Measurements from ENCODE around the gene TFEB.

The TFEB gene

DNA sequence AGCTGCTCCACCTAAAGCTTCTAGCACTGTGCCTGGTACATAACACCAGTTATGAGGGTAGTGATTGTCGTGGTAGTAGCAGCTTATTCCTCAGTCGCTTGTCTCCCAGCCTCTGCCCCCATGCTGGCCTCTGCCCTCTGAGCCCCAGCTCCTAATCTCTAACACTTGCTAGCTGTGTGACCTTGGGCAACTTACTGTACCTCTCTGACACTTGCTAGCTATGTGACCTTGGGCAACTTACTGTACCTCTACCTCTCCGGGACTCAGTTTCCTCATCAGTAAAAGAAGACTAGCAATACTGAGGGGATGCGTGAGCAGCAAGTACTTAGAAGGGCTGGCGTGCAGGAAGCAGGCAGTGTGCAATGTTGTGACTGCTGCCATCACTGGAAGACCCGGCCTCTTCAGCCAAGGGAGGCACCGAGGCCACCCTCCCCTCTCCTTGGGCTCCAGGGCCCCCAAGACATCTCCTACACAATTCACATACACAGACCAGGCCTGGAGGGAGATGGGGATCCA, 87.3 kb downstream of the TFEB start:
- DNase-seq = no peak

DNA sequence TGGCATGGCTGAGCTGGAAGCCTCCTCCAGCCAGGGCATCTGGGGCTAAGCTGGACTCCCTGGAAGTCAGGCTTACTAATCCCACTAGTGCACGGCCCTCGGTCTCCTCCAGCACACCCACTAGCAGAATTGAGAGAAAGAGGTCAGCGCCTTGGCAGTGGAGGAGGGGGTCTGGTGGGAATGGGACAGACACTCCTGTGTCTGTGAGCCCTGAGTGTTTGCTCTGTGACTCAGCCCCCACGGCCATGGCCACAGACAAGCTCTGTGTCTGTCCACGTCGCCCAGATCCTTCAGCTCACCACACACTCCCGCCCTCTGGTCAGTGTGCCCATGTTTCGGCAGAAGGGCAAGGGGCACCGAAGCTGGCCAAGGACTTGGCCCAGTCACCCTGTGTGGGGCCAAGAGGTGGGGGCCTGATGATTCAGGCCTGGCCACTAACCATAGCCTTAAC, 88.3 kb downstream of the TFEB start:
- no peak for DNase-seq

DNA sequence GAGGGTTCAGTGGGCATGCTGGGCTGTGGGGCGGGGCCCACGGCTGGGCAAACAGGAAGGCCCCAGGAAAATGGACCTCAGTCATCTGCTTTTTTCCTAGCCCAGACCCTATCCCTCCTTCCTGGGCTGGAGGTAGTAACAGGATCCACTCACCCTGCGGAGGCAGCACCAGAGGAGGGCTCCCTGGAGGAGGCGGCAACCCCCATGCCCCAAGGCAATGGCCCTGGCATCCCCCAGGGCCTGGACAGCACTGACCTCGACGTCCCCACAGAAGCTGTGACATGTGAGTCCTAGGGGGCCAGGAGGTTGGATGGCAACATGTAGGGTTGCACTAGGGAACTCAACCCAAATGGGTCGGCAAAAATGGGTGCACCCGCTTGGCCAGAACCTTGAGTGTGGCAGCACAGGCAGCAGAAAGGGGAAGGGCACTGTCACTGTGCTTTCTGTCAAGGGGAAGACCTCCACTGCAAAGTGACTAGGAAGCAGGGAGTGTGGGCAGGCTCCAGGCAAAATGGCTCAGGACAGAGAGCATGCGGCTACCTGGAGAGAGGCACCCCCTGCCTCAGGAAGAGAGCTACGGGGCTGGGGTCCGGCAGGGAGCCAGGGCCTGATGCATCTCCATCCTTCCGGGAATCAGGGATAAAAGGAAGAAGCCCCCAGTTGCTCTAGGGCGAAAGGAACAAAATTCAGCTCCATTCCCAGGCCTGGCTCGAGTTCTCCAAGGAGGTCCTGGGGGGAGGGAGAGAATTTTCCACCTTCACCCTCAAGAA, 89.2 kb downstream of the TFEB start:
- no peak for DNase-seq

DNA sequence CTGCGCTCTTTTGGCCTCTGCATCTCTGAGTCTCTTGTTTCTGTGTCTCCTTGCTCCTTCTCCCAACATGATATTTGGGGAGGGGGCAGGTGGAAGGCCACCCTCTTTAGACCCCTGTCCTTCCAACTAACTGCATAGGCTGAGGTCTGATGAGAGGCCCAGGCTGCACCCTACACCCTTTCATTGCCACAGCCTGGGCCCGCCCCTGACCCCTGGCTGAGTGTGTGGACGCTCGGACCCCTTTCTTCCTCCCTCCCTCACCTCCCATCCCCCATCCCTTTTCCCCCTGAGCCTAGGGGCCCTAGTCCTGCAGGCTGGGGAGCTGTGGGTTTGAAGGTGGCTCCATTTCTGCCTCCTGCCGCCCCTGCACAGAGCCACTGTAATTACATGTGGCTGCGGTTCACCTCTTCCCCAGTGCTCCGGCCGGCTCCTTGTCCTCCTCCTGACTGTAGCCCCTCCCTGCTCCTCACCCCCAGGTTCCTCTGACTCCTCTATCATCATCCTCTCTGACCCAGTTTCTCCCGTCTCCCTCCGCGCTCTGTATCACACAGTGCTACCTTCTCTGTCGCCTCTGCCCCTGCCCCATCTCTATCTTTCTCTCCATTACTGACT, 90.3 kb downstream of the TFEB start:
- DNase-seq = no peak

DNA sequence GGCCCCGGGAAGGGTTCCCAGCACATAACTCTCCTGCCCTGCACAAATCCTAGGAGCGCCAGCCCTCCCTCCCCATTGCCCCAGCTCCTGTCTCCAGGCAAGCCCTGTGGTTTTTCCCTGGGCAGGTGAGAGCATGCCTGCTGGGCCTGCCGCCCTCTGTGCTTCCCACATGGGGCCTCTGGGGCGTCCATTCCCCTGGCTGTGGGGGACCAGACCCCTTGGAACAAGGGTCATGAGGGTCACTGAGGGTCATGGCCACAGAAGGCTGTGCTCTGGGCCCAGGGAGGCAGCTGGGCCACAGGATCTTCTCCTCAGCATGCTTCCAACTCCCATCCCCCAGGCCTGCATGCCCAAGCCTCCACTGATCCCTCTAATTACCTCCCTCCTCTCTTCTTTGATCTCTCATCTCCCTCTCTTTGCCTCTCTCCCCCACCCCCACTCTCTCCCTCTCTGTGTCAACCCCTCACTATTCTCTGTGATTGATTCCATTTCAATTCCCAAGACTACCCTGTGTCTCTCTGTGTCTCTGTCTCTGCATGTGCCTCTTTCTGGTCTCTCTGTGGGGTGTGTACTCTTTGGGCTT, 91.0 kb downstream of the TFEB start:
- no peak for DNase-seq

DNA sequence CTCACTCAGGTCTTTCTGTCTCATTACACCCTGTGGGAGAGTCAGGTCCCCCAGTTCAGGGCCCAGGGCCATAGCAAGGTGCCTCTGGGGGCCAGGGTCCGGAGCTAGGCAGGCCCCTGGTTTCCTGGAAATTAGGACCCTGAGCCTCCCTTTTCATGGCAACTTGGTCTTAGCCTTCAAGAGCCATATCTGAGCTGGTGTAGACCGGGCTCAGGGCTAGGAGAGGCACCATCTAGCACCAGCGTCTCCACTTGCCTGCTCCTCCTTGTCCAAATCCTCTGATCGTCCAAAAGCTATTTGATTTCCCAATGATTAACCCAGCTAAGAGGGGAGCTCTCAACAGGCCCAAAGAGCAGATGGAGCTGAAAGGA, 91.5 kb downstream of the TFEB start:
- no peak for DNase-seq

DNA sequence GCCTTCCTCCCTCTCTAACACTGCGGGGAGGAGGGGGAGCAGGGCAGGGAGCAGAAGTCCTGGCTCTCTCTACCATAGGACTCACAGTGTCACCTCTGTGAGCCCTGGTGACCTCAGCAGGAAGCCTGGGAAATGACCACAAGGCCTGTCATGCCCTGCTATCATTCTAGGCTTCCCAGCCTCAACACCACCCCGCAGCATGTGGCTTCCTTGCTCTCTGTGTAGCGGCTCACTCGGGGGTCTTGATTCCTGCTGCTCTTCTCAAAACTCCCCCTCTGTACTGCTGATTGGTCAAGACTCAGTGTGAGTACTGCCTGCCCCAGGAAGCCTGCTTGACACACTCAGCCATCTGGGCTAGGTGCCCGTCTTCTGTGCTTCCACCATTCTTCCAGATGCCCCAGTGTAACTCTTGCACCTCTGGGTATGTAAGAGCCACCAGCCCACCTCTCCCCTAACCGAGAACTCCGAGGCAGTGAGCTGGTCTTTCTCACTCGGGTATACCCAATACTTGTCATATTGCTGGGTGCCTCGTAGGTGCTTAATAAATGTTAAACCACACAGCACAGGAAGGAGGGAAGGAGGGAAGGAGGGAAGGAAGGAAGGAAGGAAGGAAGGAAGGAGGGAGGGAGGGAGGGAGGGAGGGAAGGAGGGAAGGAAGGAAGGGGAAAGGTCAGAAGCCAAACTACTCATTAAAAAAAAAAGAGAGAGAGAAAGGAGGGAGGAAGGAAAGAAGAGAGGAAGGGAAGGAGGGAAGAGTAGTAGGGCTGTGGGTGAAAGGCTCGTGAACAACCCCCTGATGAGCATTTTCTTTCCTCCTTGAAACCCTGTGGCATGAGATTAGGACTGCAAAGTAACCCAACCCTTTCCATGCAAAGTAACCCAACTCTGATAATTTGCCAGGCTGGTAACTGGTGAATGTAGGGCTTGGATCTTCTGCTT, 92.2 kb downstream of the TFEB start:
- DNase-seq = no peak

DNA sequence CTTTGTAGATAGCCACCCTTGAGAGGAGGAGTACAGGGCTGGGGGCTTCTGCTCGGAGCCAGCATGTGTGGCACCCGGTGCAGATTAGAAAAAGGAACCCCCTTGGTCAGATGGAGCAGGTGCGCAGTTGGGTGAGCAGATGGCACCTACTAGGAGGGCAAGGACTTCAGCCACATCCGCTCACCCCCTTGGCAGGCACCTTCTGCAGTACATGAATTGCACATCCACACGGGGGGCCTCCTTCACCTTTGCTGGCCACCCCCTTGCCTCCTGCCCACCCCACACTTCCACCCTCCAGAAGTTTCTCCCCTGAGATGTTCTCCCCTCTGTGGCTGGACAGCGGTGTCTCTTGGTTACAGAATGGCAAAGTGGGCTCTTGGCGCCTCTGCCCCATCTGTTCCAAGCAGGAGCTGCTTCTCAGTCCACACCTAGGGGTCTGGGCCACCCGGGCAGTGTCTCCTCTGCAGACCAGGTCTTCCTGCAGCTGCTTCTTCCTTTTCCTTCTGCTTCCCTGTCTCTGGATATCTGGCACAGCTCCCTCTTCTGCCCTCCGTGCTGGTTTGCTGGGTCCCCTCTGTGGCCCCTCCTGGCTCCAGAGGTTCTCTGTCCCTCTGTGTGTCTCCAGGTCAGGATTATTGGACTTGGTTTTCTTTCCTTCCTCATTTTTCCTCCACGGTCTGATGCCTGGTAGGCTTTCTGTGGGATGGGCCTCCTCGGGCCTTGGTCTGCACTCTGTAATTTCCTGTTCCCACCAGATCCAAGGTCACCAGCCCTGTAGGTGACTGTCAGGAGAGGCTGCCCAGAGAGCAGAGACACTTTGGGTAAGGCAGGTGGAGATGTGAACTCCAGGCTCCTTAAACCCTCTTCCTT, 93.1 kb downstream of the TFEB start:
- DNase-seq = no peak

DNA sequence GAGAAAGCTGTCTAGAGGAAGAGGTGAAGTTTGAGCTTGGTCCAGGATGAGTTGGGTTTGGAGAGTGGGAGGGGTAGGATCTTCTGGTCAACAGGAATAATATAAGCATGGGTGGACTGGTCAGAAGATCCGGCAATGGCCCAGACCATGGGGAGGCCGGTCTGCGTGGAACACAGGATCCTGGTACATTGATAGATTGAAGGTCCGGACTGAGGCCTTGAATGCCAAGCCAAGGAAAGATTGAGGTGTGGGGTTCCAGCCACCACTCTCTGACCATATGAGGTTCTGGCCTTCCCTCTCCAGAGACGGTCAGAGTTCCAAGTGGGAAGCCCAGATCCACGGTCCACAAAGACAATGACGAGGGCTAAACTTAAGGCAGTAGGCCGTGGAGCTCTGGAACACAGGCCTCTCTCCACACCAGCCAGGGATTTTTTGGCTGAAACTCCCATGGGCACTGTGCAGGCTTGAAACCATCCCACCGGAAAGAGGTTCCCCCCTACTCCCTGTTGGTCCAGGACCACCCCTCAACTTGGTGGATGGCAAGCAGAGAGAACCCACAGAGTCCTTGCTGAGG, 94.0 kb downstream of the TFEB start:
- DNase-seq = no peak

DNA sequence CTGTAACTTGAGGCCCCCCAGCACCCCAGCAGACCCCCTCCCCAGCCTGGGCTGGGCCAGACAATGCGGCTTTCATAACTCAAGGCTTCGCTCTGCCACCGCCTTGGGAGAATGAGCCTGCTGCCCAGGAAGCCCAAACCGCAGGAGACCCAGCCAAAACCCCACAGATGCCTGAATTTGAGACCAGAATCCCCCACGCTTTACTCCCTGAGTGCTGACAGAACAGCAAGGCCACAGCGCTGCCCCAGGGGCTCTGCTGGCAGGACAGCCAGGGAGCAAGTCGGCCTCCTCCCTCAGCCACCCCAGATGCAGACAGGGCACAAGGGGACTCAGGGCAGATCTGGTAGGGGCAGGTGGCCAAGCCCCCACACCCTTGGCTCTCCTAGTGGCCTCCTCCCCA, 95.0 kb downstream of the TFEB start:
- no peak for DNase-seq

DNA sequence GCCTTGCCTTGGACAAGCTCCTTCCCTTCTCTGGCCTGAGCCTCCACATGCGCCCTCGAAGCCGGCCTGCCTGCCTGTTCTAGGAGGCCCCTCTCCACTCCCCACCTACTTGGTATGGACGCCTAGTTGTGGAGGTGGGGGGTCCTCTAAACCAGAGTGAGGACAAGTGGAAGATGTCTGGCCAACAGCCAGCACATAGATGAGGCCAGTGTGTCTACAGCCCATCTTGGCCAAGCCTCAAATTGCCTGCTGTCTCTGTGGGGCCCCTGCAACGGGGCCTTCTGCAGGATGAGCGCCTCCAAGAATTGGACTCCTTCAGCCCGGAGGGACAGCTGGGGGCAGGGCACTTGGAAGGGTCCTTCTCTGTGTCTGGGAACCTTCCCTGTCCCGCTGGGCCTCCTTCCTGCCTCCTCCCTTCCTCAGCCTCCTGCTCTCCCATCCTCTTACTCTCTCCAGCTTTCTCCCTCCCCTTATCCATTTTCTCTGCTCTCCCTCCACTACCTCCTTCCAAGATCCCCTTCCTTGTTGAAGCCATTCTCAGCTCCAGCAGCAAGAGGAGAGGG, 95.5 kb downstream of the TFEB start:
- DNase-seq = no peak

DNA sequence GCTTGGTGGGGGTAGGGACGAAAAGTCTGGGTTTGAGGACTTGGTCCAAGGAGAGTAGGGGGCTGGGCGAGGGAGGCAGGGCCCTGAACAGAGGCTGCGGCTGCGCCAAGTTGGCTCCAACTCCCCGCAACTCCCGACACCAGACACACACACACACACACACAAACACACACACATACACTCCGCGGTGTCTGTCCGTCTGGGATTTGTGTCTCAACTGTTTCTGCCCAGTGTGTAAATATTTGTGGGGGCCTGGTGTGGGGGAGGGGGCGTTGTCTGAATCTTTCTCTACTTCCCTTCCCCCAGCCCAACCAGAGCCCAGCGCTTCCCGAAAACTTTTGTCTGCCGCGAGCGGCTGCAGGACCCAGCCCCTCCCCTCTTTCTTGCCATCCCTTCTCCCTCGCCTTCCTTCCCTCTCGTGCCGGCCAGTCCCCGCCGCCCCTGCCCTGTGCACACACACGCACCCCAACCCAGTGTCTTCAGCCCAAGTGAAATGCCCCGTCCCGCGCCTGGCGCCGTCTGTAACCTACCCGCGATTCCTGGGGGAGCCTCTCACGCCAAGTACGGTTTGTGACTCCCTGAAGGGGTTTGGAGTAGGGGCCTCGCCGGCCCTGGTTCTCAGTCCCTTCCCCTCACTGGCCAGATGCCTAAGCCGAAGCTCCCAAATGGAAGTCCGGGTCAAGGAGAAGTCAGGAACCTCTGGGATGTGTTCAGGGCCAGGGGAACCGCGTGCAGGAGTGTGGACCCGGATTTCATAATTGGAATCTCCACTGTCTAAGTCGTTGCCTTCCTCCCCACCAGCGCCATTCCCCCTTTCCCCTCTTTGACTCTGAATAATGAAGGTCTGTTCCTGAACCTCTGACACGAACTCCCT, 96.2 kb downstream of the TFEB start:
- no peak for DNase-seq

DNA sequence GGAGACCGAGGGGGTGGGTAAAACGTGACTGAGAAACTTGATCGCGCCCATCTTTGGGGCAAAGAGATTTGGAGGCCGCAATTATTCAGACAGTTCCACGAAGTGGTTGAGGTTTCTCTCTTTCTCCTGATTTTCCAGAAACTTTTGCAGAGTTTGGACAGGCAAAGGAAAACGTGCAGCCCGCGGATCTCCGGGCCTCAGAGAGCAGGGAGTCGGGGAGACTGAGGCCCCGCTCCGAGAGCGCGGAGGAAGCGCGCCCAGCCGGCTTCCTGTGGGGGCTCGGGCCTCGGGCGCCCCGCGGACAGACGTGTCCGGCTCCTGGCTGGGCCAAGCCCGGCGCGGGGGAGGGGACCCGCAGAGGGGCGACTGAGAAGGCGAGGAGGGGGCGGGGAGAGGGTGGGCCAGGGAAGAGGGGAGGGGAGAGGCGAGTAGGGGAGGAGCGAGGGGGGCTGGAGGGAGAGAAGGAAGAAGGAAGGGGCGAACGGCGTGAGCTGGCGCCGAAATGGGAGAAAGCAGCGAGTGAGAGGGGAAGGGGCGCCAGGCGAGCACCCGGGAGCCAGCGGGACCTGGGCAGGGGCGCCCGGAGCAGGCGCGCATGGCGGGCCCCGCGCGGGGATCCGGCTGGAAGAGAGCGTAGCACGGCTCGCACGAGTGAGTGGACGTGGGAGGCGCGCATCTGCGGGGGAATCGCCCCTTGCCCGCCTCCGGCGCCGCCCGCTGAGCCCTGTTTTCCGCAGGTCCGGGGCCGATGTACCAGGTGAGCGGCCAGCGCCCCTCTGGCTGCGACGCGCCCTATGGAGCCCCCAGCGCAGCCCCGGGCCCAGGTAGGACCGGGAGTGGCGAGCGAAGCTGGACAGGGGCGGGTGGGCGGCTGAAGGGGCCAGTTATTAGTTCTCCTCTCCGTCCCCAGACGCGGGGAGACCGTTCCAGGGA, 97.1 kb downstream of the TFEB start, which contains the start of gene MDFI:
MDFI (plus strand) TSS at position 467 of the 933 bp plus-strand sequence; CDS start at position 749, 282 bp downstream.
- no peak for DNase-seq

DNA sequence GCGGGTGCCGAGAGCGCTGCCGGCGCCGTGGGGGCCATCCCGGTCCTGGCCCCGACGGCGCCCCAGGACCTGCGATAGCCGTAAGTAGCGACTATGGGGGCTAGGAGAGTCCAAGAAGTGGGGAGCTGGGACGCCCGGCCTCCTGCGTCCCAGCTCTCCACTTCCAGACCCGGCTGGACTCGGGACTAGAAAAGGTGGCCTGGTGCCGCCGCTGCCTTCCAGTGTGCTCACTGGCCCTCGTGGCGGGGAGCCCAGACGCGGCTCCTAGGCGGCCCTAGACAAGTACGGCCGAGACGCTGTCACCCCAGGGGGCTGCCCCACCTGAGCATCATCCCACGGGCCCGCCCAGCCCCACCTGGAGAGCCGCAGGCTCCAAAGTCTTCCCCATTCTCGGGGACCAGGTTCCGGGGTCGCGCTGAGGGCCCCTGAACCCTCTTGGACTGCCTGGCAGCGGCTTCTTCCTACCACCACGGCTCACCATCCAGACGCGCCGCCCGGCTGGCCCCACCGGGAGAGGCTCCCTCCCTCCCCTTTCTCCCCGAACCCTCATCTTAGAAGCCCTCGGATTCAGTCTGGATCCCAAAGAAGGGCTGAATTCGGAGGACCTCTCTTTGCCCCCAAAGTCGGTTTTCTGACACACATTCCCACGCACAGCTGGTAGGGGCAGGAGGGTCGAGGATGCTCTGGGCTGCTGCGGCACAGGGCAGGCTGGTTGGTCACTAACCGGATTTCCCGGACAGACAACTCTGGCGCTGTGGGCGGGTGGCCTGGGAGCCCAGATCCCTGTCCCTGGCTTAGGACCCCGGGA, 98.0 kb downstream of the TFEB start:
- no peak for DNase-seq

DNA sequence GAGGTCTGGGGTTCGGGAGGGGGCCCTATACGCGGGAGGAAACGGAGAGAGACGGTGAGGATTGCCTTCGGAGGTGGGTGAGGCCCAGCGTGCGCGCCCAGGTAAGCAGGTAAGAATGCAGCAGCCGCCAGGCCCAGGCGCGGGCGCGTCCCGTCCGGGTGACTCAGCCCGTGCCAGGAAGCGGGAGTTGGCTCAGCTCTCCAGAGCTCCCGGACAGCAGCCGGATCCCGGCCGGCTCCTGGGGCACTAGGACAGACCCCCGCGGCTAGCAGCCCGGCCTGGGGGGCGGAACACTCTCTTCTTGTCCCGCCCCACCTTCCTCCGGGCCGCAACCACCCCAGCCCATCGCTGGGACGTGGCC, 98.6 kb downstream of the TFEB start:
- DNase-seq = peak; percentile 34

DNA sequence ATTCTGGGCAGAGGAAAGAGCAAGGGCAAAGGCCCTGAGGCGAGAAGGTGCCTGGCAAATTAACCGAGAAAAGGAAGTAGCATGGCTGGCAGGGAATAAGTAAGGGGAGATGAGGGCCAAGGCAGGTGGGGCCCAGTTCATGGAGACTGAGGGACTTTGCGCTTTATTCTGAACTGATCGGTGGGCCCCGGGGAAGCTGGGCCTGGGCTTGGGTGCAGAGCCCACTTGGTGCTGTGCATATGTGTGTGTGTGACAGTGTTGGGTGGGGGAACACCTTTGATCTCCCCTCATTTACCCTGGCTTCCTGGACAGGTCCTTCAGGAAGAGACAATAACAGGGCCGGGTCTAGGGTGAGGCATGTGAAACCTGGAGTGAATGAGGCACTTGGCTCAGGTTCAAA, 100.0 kb downstream of the TFEB start:
- DNase-seq = no peak

DNA sequence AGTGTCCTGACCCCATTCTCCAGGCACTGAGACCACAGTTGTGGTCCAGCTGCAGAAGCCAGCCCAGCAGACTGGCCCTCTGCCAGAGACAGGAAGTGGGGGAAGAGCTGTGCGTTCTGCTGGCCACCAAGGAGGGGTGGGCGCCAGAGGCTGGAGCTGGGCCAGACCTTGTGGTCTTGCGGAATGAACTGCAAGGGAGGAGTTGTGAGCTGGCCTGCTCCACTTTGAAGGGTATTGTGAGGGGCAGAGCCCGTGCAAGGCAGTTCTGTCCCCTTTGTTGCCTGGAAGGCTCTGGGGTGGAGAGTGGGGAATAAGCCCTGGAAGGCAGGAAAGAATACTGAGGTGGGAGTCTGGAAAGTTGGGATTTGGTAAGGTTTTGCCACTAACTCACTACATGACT, 100.8 kb downstream of the TFEB start:
- DNase-seq = no peak

Data from EL (cell line).